ENCODE results near the gene TSHZ1.
A peak's percentile ranks its signal among the peaks of the same experiment; 100 is the strongest.
"Not testable (repeated sequence)": the region's sequence is repeated elsewhere in the genome, so short reads cannot be mapped to it uniquely, and the experiment has no call there.

The TSHZ1 gene

DNA sequence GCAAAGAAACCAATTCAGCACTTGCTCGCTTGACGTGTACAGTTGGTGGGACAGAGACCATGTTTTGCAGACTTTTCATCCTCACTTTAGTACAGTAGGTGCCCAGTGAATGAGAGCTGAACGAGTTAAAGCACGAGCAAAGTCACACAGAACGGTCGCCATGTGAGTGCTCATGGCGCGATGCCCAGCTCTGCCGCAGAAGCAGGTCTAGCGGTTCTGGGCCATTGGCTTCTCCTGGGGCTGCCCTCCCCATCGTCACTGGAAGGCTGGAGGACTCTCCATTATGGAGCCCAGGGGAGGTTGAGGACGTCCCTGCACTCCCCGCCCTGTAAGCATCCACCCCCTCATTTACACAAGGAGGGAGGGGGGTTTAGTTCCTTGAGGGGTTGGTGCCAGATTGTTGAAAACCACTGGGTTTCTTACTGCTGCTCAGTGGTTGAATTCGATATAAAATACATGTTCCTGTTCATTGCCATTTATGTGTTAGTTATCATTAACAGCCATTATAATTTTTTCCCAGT lies 26.6 kb upstream of the TSHZ1 start:
- no peak for DNase-seq

DNA sequence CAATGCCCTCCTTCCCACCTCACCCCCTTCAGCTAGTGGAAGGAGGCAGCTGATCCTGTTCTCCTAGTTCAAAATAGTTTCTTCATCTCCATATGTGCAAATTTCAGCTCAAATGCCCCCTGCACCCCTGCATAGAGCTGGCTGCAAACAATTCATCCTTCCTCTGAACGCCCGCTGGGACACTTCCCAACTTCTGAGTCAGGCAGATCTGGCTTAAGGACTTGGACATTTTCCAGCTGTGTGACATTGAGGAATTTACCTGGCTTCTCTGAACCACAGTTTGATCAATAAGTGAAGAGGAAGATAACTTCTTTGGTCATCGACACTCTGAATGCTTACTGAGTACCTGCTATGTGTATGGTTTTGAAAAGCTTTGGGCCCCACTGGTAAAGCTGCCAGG lies 25.1 kb upstream of the TSHZ1 start:
- no peak for DNase-seq

DNA sequence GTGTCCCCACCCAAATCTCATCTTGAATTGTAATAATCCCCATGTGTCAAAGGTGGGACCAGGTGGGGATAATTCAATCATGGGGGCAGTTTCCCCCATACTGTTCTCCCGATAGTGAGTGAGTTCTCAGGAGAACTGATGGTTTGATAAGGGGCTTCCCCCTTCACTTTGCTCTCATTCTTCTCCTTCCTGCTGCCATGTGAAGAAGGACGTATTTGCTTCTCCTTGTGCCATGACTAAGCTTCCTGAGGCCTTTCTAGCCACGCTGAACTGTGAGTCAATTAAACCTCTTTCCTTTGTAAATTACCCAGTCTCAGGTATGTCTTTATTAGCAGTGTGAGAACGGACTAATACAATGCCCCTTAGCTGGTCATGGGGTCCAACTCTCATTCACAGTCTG lies 22.9 kb upstream of the TSHZ1 start:
- not testable (repeated sequence) for DNase-seq

DNA sequence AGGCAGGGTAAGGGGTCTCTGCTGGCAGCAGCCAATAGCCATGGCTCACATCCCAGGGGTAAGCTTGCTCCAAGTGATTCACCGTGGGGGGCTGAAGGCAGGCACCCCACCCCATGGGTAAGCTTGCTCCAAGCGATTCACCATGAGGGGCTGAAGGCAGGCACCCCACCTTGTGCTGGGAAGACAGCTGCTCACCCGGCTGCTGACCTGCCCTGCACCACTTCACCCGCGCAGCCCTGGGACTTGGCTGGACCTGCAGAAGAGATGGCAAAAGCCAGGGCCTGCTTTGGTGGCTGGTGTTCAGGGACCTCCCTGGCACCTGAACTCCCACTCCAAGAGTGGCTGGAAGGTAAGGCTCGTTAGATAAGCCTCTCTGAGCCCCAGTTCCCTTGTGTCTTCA lies 20.9 kb upstream of the TSHZ1 start:
- no peak for DNase-seq

DNA sequence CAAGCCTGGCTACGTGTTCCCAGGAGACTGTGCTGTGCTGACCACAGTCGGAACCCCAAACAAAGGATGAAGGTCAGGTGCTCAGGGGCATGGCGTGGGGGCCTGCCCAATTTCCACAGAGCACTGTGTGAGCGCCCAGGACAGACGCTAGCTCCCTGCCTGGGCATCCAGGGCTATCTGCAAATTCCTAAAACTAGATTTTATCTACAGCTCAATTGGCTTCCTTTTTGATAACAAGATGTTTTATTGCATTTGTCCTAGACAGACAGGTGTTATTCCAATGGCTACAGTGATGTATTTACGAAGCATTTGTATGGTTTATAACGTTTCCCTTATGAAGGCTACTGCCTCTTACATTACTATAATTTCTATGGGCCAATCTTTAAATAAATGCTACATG lies 17.7 kb upstream of the TSHZ1 start:
- DNase-seq, result no peak

DNA sequence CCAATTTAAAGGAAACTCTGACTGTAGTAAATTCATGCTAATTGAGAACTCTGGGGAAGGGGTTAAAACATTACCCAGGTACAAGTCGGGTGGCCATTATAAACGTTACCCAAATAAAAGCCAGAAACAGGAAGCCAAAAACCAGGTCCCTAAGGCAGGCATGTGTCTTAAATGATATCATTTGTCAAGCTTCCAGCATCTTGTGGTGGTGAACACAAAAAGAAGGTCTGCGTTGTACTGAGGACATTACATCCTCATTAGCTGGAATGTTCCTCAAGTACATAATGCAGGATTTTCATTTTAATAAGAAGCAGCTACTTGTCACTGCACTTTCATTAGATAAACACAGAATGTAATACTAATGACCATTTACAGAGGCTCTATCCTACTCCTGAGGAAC lies 12.6 kb upstream of the TSHZ1 start:
- peak; percentile 21 for DNase-seq

DNA sequence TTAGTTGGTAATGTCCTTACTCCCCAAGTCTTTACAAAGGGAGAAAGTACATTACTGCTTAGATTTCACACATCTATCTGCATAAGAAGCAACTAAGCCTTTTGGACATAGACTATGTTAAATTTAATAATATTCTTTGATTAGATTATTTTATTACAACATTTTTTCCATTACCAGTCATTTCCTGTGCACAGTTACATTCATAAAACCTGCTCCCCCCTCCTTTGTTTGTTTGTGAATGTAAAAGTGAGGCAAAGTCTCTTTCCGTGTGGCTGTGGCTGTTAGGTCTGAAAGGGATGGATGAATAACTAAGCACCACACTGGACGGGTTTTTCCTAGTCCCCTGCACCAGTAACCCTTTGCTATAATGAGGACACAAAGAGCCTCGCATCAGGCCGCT lies 11.3 kb upstream of the TSHZ1 start:
- DNase-seq, result no peak

DNA sequence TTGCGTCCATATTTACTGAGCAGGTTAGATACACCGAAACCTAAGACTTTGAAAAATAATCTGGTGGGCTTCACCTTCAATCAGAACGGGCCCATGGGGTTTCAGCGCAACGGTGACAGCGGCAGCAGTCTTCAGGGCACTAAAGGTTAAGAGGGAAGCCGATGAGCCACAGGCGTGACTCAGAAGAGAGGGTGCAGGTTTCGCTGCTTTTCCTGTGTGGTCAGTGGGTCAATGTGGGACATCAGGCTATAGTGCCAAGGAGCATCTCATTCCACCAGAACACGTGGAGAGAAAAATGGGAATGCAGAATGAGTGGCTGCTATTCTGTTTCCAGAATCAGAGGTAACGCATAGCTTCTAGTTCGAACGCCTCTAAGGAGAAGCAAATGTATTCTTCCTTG lies 10.5 kb upstream of the TSHZ1 start:
- DNase-seq, result no peak

DNA sequence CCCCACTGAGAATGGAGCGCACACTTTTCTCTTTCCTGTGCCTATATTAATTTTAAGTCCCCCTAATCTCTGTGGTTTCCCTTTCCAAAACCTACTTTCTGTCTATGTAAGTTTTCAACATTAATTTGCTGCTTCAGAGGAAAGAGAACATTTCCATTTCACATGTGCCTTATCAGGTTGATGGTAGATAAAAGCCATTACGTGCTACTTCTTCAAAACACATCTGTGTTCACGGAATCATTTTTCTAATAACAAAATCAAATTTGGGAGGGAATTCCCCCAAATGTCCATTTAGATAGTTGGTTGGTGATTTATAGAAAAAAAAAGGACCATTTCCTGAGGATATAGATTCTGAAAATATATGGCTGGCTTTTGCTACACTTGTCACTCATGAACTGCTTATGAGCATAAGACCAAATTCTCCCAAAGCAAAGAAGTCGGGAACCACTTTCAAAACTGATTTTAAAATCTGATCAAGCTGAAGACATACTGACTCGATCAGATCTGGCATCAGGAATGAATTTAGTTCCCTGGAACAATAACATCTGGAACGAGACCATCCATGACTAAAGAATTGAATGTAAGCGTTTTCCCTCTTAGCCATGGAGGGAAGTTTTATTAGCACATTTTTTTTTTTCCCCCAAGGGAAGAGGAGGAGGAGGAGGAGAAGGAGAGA lies 9.9 kb upstream of the TSHZ1 start:
- DNase-seq, result no peak

DNA sequence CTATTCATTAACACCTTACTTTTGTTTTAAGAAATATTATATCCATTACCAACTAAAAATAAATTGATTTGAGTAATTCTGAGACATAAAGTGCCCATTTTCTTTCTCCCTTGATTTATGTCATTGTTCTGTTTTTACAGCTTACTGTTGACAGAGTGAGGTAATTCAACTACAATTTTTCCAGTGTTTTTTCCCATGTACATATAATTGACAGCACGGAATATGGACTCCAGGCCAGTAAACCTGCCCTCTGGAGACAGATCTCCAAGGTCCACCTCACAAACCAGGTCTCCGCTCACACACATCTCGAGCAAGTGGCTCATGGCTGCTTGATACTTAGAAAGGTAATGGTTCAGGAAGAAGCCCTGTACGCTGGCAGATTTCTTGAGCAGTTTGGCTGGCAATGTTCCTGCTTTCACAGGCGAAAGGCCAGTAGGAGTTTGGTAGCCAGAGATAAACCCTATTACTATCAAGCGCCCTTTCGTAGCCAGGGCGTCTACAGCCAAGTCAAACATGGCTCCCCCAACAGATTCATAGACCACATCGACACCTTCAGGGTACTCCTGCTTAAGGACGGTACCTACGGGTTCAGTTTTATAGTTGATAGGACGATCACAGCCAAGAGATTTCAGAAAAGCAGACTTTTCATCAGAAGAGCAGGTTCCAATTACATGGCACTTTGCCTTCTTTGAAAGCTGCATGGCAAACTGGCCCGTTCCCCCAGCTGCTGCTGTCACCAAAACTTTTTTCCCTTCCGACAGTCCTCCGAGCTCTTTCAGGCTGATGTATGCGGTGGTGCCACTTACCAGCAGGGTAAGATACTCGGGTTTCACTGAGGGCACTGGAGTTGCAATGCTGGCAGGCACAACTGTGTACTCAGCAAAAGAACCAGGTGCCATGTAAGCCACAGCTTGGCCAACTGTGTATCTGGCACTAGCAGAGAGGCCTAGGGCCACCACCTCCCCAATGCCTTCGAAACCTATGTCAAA lies 9.0 kb upstream of the TSHZ1 start:
- no peak for DNase-seq

DNA sequence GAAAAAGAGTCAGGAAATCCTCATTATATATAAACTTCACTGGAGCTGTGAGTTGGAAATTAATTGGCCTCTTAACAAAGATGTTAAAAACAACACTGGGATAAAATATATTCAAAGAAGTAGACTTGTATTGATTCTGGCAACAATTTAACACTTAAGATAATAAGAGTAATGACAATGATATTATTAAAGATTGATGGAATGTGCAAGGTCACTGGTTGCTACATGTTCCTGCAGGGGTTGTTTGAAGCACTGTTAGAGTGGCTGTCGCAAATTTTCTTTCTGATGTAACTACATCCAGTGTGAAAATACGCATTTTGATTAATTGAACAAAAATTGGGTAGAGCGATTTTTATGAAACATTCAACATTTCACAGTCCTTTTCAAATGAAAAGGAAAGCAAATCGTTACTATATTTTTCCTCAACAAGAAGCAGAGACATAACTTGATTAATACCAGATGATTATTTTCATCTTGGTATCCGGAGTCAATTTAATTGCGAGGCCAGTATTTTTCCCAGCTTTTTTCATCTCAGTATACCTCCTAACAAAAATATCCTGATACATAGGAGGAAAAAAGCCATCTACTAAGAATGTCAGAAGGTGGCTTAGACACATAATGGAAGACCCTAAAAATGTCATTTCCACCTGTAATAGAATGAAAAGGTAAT lies 7.8 kb upstream of the TSHZ1 start:
- DNase-seq, result no peak

DNA sequence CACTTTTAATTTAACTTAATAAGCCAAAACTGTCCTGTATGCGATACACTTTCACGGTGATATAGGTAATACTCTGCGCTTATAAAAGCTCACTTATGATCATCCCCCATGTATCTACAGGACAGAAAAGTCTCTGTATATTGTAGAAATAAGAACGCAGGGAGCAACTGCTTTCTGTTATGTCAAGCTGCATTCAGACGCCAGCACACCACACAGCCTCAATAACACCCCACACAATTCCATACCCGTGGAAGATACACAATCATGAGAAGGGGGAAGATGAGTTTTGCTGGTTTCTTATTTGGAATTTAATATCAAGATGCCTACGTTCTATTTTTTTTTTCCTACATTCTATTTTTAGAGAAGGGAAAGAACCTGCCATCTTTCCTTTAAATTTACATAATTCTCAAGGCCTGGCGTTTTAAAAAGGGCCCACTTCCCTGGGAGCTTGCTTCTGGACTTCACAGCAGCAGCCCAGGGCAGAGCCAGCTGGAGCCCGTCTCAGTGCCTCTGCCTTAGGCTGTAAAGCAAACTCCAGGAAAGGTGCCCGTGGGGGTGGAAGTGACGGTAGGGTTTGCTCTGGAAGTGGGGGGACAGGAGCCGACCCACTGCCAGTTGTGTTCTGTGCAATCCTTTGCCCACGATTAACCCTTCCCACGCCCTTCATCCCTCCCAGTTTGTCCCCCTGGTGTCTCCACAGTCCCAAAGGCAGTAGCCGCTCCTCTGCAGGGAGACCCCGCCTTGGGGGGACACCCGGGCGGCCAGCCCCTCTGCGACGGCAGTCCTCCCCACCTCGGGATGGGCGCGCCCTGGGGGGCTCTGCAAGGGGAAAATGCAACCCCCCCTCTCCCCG lies 7.0 kb upstream of the TSHZ1 start:
- DNase-seq, result no peak

DNA sequence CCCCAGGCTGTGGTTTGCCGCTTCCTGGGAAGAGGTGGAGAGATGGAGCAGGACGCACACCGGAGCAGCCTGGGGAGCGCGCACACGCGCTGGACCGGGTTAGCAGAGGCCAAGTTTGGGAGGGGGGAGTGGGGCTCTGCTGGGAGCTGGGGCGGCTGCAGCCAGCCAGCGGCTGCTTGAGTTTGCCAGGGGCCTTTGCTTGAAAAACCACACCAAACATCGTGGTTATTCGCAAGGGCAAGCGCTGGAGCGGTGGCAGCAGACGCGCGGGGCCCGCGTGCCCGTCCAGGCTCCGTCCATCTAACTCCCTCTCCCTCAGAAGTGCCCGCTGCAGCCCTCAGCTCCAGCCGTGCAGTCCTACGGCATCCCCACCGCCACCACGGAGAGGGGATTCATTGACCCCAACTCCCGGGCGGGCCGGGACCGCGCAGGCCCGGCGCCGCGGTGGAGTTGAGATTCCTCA lies 6.3 kb upstream of the TSHZ1 start:
- no peak for DNase-seq

DNA sequence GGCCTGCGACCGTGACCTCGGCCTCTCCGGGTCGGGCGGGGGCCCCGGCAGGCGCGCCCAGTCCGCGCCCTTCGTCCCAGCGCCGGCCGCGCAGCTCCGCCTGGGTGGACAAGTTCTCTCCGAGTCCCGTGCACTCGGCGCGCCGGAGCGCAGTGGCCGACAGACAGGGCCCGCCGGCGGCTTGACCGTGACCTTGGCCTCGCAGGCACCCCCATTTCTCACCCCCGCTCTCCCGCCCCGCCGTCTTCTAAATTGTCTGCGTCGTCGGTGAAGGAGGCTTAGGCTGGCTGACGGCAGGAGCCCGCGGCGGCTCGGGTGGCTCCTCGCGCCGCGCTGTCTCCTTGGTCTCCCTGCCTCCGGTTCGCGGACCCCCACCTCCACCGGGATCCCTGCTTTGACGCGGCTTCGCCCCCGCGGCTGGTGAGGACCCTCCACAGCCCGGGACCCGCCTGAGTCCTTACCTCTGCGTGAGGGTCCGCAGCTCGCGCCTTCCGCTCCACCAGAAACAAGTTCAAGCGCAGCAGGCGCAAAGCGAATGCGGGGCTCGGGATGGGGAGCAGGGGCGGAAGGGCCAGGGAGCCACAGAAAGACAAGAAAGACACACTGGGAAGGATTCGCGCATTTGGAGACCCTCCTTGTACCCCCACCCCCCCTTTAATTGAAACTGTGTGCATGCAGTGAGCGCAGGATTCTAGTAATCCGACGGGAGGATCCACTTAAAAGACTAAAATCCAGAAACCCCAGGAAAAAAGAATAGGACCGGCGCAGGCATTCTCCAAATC lies 5.7 kb upstream of the TSHZ1 start:
- DNase-seq, result no peak

DNA sequence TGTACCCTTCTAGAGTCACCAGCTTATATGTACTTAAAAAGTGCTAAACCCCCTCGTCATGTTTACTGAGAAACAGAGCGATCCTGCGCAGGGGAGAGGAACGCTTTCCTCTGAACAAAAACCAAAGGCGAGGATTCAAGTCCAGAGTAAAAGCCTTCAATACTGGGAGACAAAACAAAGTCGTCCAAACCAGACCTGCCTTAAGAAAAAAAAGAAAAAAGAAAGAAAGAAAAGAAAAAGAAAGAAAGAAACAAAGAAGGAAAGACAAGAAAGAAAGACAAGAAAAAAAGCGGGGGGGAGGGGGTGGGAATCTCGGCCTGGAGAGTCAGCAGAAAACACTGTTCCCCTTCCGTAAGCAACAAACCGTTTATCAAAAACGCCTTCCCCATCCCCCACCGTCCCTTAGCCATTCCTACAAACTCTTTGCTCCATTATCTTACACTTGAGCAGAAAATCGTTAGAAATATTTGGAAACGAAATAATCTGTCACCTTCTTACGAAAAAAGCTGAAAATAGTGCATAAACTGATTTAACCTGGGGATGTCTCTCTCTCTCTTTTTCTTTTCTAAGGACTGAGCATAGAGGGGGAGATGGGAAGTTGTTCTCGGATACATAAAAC lies 5.0 kb upstream of the TSHZ1 start:
- DNase-seq, result no peak

DNA sequence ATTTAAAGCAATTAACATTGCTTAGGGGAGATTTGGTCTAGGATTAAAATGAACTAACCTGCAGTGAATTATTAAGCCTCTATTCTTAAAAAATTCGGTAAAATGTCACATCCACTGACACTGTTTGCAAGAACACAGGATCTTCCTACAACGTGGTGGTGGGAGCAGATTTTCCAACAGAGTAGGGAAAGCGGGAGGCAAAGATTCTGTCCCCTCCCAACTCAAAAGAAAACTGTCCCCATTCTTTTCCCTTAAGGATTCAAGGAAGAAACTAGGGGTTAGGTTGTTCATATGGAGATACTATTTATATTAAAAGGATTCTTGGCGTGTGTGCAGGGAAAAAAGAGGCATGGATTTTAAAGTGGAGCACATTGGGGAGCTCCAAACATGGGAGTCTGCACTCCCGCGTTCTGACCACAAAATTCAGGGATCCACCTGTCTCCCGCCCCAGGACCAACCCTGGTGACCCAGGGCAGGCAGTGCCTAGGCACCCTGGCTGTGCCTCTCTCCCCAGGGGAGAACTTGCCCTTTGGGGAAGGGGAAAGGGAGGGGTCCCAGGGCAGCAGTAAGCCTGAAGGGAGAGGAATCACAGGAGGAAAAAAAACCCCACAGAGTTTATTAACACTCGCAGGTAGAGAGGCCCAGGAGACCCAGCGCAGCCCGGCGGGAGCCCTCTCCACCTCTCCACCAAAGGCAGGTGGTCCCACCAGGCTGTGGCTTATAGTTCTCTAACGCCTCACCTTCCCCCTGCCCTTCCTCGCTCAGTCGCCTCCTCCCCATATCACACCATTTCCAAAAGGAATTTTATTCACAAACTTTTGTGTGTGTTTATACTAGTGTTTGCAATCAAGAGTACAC lies 3.9 kb upstream of the TSHZ1 start:
- DNase-seq, result no peak

DNA sequence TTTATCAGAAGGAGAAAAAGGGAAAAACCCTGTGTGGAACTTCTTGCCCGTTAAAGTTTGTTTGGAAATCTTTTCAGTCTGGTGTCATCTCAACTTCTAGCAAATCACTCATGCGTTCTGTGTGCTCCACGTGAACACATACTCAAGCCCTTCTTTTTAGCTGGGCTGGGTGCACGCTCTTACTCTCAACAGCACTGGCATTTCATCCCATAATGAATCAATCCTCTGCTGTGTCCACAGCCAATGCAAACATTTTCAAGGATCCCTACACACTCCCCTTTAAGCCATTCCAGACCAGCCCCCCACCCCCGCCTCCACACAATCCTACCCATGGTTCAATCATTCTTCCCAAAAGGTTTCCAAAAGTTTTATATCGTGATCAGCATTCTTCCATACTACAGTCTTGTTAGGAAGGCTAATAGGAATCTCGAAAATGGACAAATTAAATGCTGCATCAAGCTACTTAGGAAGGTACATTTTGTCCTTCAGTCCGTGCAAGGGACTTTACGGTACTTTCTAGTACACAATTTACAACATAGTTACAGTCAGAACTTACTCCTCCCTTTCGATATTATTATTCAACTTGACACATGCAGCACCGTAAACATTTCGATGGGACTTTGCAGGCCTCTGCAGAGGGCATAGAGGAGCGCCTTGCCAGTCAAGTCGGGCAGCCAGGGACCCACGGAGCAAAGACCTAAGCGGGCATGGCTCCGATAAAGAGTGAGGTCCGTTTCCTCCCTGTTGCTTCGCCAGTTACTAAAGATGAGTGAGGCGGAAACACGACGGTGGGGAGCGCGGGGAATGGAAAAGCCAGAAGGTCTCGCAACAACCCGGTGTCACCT lies 3.1 kb upstream of the TSHZ1 start:
- no peak for DNase-seq

DNA sequence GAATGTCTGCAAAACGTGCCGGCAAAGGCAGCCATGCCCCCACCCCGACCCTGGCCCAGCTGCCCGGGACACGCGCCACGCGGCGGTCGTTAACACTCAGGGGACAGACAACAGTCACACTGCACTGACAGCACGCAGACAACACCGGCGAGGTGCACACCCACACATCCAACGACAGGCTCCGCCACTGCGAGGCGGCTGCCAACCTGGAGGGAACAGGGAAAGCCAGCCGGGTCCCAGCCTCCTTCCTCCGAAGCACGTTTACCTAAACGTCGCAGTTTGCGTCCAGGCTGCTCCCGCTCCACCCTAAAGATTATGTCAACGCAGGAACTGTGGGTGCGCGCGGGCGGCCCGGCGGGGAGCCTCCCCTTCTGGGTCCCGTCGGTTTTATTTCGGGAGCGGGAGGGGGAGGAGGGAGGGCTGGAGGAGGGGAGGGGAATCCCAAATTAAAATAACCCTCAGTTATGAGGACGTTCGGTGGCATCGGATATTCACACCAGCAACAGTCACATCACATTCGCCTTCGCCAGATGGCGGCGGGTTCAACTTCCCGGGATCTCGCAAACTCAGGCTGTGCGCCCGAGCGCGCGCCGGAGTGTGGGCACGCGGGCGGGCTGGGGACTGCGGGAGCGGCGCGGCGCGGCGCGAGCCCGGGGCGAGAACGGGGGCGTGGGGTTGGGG lies 2.3 kb upstream of the TSHZ1 start:
- peak; percentile 66 for DNase-seq

Data from fibroblast of skin of back (primary cell).